HepG2 (cell line): ENCODE results near the gene LILRB4. TPM values are rescaled to one million over a fixed set of nuclear protein-coding genes. Genes with fewer than 3 reads are reported as not detected.

Experiments used
- ARNTL ChIP-seq: sonication (generic); formaldehyde crosslinking; IDR thresholded peaks from 2 replicates; pipeline ENCODE4 v1.4.0; 2020; ENCODE audit warnings: mild to moderate bottlenecking, missing genetic modification reagents
- CAMTA2 ChIP-seq: sonication (generic); formaldehyde crosslinking; IDR thresholded peaks from 2 replicates; pipeline ENCODE4 v1.4.0; 2020; ENCODE audit warnings: mild to moderate bottlenecking, missing genetic modification reagents, borderline replicate concordance
- FLYWCH1 ChIP-seq: sonication (generic); formaldehyde crosslinking; IDR thresholded peaks from 2 replicates; pipeline ENCODE4 v1.8.1; 2023; ENCODE audit warnings: mild to moderate bottlenecking, missing genetic modification reagents
- HMGXB3 ChIP-seq: sonication (generic); formaldehyde crosslinking; IDR thresholded peaks from 2 replicates; pipeline ENCODE4 v1.4.0; 2020; ENCODE audit warnings: missing genetic modification reagents, borderline replicate concordance
- KDM2A ChIP-seq: sonication (generic); formaldehyde crosslinking; IDR thresholded peaks from 2 replicates; pipeline ENCODE4 v1.4.0; 2020; ENCODE audit warnings: low read depth, missing genetic modification reagents, borderline replicate concordance
- KIAA2018 ChIP-seq: sonication (generic); formaldehyde crosslinking; IDR thresholded peaks from 2 replicates; pipeline ENCODE4 v1.5.0; 2020; ENCODE audit warnings: mild to moderate bottlenecking, missing genetic modification reagents, borderline replicate concordance
- NFE2L2 ChIP-seq: fragments of 150-350 bp; IDR thresholded peaks from 2 replicates; pipeline ENCODE4 v1.6.1; 2014; ENCODE audit warnings: low read length
- PRPF4 ChIP-seq: fragments of 200-400 bp; formaldehyde crosslinking; IDR thresholded peaks from 2 replicates; pipeline ENCODE4 v1.6.1; 2016; ENCODE audit warnings: low read length, low read depth; ENCODE audit not compliant: poor library complexity, severe bottlenecking
- ZNF496 ChIP-seq: sonication (generic); formaldehyde crosslinking; IDR thresholded peaks from 2 replicates; pipeline ENCODE4 v1.8.1; 2023; ENCODE audit warnings: mild to moderate bottlenecking, moderate library complexity, missing genetic modification reagents; ENCODE audit not compliant: insufficient replicate concordance
- ZNF781 ChIP-seq: sonication (generic); formaldehyde crosslinking; IDR thresholded peaks from 2 replicates; pipeline ENCODE4 v1.5.1; 2020; ENCODE audit warnings: borderline replicate concordance, mild to moderate bottlenecking, missing genetic modification reagents; ENCODE audit errors: not compliant biosample characterization
- polyA plus RNA-seq, 8 experiments: library from polyadenylated mRNA; depleted of rRNA in 3 of 8; stranded (reverse) in 7 of 8; unstranded in 1 of 8; fragments of >200 nt; fragmentation: Illumina TruSeq in 4 of 8; extraction: Trizol in 4 of 8; gene quantifications; 2 replicates each; pipeline versions ENCODE4 v1.2.1 to v1.2.3, GENCODE V29; 2011 to 2016; ENCODE audit warnings: low read depth in 4 of 8, missing spikeins in 1 of 8, mixed read lengths in 1 of 8; ENCODE audit not compliant: insufficient read depth in 1 of 8
- total RNA-seq, 5 experiments: library from RNA; depleted of rRNA; stranded (reverse); fragments of >200 nt; fragmentation: Illumina TruSeq; extraction: Trizol; gene quantifications; 2 replicates each; pipeline ENCODE4 v1.2.3, GENCODE V29; 2016; ENCODE audit warnings: low read depth in 1 of 5
- TF ChIP-seq, protein P1 (sequence below): sonication (generic); formaldehyde crosslinking; IDR thresholded peaks from 2 replicates; pipeline ENCODE4 v1.4.0; 2020; ENCODE audit warnings: missing genetic modification reagents
- TF ChIP-seq, protein P2 (sequence below): IDR thresholded peaks from 2 replicates; pipeline ENCODE4 v1.6.1; 2012; ENCODE audit warnings: low read depth, low read length, improper control_type of control experiment

Gene LILRB4
- total and polyA plus RNA-seq, 2 of the 13 experiments (the other 11 are each of a cell fraction or from before 2014, with no cell fraction given): not detected

- no peak for TF ChIP-seq KIAA2018 (CRISPR knock-in tag)
- no peak for TF ChIP-seq PRPF4
- no peak for TF ChIP-seq NFE2L2
- no peak for TF ChIP-seq ARNTL (CRISPR knock-in tag)
- peak; percentile 63 for TF ChIP-seq ZNF781
- TF ChIP-seq ZNF496 (CRISPR knock-in tag): no peak
- TF ChIP-seq, protein P1, sequence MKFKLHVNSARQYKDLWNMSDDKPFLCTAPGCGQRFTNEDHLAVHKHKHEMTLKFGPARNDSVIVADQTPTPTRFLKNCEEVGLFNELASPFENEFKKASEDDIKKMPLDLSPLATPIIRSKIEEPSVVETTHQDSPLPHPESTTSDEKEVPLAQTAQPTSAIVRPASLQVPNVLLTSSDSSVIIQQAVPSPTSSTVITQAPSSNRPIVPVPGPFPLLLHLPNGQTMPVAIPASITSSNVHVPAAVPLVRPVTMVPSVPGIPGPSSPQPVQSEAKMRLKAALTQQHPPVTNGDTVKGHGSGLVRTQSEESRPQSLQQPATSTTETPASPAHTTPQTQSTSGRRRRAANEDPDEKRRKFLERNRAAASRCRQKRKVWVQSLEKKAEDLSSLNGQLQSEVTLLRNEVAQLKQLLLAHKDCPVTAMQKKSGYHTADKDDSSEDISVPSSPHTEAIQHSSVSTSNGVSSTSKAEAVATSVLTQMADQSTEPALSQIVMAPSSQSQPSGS: 0 out of 2 replicates have a peak, but pooled peaks have one; percentile 26
- peak; percentile 75; the same call in 1 of the 2 replicates for TF ChIP-seq HMGXB3
- TF ChIP-seq, protein P2, sequence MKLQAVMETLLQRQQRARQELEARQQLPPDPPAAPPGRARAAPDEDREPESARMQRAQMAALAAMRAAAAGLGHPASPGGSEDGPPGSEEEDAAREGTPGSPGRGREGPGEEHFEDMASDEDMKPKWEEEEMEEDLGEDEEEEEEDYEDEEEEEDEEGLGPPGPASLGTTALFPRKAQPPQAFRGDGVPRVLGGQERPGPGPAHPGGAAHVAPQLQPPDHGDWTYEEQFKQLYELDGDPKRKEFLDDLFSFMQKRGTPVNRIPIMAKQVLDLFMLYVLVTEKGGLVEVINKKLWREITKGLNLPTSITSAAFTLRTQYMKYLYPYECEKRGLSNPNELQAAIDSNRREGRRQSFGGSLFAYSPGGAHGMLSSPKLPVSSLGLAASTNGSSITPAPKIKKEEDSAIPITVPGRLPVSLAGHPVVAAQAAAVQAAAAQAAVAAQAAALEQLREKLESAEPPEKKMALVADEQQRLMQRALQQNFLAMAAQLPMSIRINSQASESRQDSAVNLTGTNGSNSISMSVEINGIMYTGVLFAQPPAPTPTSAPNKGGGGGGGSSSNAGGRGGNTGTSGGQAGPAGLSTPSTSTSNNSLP: no peak
- no peak for TF ChIP-seq CAMTA2 (CRISPR knock-in tag)
- no peak for TF ChIP-seq FLYWCH1 (CRISPR knock-in tag)
- TF ChIP-seq KDM2A (CRISPR knock-in tag): peak; percentile 39; the same call in 1 of the 2 replicates
Measured at GRCh38 chr19:54684527-54684926, 21.7 kb downstream of the LILRB4 start (continued).
